HG02610 (cell line): Measurements from ENCODE around the gene NBEAL1.
"Not testable (repeated sequence)": the region's sequence is repeated elsewhere in the genome, so short reads cannot be mapped to it uniquely, and the experiment has no call there.

ENCODE experiments used
- ATAC-seq: cut with Tn5 transposase; IDR thresholded peaks from one replicate; pipeline ENCODE4 v1.9.1; 2021; ENCODE audit warnings: mild to moderate bottlenecking, moderate library complexity; ENCODE audit not compliant: unreplicated experiment

The NBEAL1 gene

GRCh38 chr2:203201426-203201825 is 186.8 kb downstream of the NBEAL1 start:
- no peak for ATAC-seq

- no peak for ATAC-seq
Observed at GRCh38 chr2:203209538-203209937, 194.9 kb downstream of the NBEAL1 start.

- ATAC-seq: peak; percentile 45
Observed at GRCh38 chr2:203225423-203226039, 210.9 kb downstream of the NBEAL1 start.

GRCh38 chr2:203229674-203230073 is 215.0 kb downstream of the NBEAL1 start:
- not testable (repeated sequence) for ATAC-seq

GRCh38 chr2:203237346-203238238 is 222.9 kb downstream of the NBEAL1 start:
- ATAC-seq: no peak

GRCh38 chr2:203238292-203238703 is 223.6 kb downstream of the NBEAL1 start:
- ATAC-seq: peak; percentile 0

- peak; percentile 88 for ATAC-seq
Observed at GRCh38 chr2:203238704-203239526, 224.2 kb downstream of the NBEAL1 start, which contains the start of gene CYP20A1. Gene CYP20A1 (plus strand): TSS chr2:203239018. CDS start chr2:203239063, 45 bp downstream.

GRCh38 chr2:203240491-203240890 is 225.8 kb downstream of the NBEAL1 start:
- no peak for ATAC-seq

GRCh38 chr2:203242518-203242917 is 227.8 kb downstream of the NBEAL1 start:
- ATAC-seq: no peak

- ATAC-seq: no peak
Observed at GRCh38 chr2:203246646-203247045, 232.0 kb downstream of the NBEAL1 start.

- no peak for ATAC-seq
Observed at GRCh38 chr2:203252818-203253217, 238.1 kb downstream of the NBEAL1 start.

- not testable (repeated sequence) for ATAC-seq
Observed at GRCh38 chr2:203253422-203254095, 238.9 kb downstream of the NBEAL1 start.

- ATAC-seq: no peak
Observed at GRCh38 chr2:203261326-203262159, 246.9 kb downstream of the NBEAL1 start.
